DND-41 (cell line): ENCODE measurements around the gene ZSCAN26.

Experiments used
- EZH2 ChIP-seq: IDR thresholded peaks from 3 replicates; pipeline ENCODE4 v1.6.1; 2012; ENCODE audit warnings: borderline replicate concordance, low read depth, mild to moderate bottlenecking, moderate library complexity, low read length, inconsistent platforms; ENCODE audit not compliant: severe bottlenecking
- TF ChIP-seq, protein P1 (sequence below): IDR thresholded peaks from 2 replicates; pipeline ENCODE4 v1.5.1; 2012; ENCODE audit warnings: borderline replicate concordance, low read length, moderate library complexity, mild to moderate bottlenecking; ENCODE audit not compliant: poor library complexity, severe bottlenecking; ENCODE audit errors: extremely low read depth

GRCh38 chr6:28323813-28324424 is 57.0 kb downstream of the ZSCAN26 start:
- TF ChIP-seq, protein P1, sequence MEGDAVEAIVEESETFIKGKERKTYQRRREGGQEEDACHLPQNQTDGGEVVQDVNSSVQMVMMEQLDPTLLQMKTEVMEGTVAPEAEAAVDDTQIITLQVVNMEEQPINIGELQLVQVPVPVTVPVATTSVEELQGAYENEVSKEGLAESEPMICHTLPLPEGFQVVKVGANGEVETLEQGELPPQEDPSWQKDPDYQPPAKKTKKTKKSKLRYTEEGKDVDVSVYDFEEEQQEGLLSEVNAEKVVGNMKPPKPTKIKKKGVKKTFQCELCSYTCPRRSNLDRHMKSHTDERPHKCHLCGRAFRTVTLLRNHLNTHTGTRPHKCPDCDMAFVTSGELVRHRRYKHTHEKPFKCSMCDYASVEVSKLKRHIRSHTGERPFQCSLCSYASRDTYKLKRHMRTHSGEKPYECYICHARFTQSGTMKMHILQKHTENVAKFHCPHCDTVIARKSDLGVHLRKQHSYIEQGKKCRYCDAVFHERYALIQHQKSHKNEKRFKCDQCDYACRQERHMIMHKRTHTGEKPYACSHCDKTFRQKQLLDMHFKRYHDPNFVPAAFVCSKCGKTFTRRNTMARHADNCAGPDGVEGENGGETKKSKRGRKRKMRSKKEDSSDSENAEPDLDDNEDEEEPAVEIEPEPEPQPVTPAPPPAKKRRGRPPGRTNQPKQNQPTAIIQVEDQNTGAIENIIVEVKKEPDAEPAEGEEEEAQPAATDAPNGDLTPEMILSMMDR: no peak
- TF ChIP-seq EZH2: no peak
